Upper lobe of right lung (tissue), 1 donor: Measurements from ENCODE around the gene RHOT2. TPM values are rescaled to one million over a fixed set of nuclear protein-coding genes. Genes with fewer than 3 reads are reported as not detected.
"Not testable (repeated sequence)": the region's sequence is repeated elsewhere in the genome, so short reads cannot be mapped to it uniquely, and the experiment has no call there.

Experiments used
- ATAC-seq: fragments of 200-7000 bp; cut with Tn5 transposase; one replicate; pipeline ENCODE4 v1.9.1; 2020; ENCODE audit warnings: mild to moderate bottlenecking, moderate library complexity
- DNase-seq: peaks from one replicate; pipeline ENCODE4 v3.0.0-alpha.2; 2020
- H3K27ac ChIP-seq: fragments of 200-600 bp; one replicate; pipeline ENCODE4 v1.8.0; 2022
- H3K27me3 ChIP-seq: fragments of 200-600 bp; one replicate; pipeline ENCODE4 v1.8.0; 2022; ENCODE audit warnings: mild to moderate bottlenecking
- H3K36me3 ChIP-seq: fragments of 200-600 bp; one replicate; pipeline ENCODE4 v1.8.0; 2022
- H3K4me1 ChIP-seq: fragments of 200-600 bp; one replicate; pipeline ENCODE4 v1.8.0; 2022
- H3K4me3 ChIP-seq: fragments of 200-600 bp; one replicate; pipeline ENCODE4 v1.8.0; 2022; ENCODE audit warnings: mild to moderate bottlenecking
- H3K9me3 ChIP-seq: fragments of 200-600 bp; one replicate; pipeline ENCODE4 v1.8.0; 2022
- intact Hi-C: fragments of 100-400 bp; cut with DNase I; formaldehyde crosslinking; loops from one replicate; pipeline ENCODE4 v1.11.0; 2022
- total RNA-seq: library from RNA; stranded (reverse); fragmentation: NEBNext Ultra II Directional; extraction: Animal tissue kit (Norgen Biotek cat#: 25700); gene quantifications from one replicate; pipeline ENCODE4 v1.2.1, GENCODE V29; 2021
- TF ChIP-seq, protein P1 (sequence below): fragments of 200-600 bp; IDR thresholded peaks from one replicate; pipeline ENCODE4 v1.8.0; 2022; ENCODE audit warnings: antibody characterized with exemption
- donor health status: DM: no; HTN: yes; CAD: no; lungs with severe emphysema.

The RHOT2 gene
- total RNA-seq, 1 donor from 2014 or later = 92.5 TPM

DNA sequence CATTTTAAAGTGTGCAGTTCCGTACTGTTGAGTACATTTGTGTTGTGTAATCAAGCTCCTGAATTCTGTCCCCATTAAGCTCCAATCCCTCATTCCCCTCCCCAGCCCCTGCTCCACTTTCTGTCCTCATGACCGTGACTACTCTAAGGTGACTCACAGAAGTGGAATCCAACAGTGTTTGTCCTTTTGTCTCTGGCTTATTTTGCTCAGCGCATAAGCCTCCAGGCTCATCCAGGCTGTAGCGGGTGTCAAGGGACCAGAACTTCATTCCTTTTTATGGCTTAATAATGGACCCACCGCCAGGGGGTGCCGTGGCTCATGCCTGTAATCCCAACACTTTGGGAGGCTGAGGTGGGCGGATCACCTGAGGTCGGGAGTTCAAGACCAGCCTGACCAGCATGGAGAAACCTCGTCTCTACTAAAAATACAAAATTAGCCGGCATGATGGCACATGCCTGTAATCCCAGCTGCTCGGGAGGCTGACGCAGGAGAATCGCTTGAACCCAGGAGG, 44.9 kb downstream of the RHOT2 start:
- intact Hi-C loops = loop anchor here (10.0 kb wide), 1 partner anchor 72 kb away; the partner anchor contains the start of genes CHTF18 and RPUSD1
- H3K36me3 ChIP-seq, DNase-seq, H3K4me3 ChIP-seq, ATAC-seq, H3K27ac ChIP-seq, H3K9me3 ChIP-seq: not testable (repeated sequence)
- TF ChIP-seq, protein P1, sequence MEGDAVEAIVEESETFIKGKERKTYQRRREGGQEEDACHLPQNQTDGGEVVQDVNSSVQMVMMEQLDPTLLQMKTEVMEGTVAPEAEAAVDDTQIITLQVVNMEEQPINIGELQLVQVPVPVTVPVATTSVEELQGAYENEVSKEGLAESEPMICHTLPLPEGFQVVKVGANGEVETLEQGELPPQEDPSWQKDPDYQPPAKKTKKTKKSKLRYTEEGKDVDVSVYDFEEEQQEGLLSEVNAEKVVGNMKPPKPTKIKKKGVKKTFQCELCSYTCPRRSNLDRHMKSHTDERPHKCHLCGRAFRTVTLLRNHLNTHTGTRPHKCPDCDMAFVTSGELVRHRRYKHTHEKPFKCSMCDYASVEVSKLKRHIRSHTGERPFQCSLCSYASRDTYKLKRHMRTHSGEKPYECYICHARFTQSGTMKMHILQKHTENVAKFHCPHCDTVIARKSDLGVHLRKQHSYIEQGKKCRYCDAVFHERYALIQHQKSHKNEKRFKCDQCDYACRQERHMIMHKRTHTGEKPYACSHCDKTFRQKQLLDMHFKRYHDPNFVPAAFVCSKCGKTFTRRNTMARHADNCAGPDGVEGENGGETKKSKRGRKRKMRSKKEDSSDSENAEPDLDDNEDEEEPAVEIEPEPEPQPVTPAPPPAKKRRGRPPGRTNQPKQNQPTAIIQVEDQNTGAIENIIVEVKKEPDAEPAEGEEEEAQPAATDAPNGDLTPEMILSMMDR = peak; percentile 26
- Histone ChIP-seq H3K27me3 (peaks cover 38% of the 10 kb centered on the region), H3K4me1 (peaks cover 13% of the 10 kb centered on the region)

DNA sequence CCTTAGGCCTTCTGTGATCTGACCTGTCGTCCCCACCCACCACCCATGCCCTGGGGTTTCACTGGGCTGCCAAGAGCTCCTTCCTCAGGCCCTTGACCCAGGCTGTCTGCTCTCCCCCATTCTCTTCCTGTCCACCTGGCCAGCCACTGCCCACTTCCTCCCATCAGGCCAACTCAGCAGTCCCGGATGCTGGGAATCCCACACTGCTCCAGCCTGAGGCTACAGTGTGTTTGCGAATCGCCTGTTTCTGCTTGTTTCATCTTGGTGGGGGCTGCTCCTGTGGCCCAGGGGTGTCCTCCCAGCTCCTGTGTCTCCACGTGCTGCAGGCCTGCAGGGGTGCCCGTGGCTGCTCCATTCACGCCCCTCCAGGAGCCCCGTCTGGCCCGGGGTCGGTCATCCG, 46.1 kb downstream of the RHOT2 start:
- intact Hi-C loops = loop anchor here (10.0 kb wide), 1 partner anchor 71 kb away; the partner anchor contains the start of genes CHTF18 and RPUSD1
- peaks cover 13% of the 10 kb centered on the region for H3K4me1 ChIP-seq
- H3K27ac ChIP-seq = no peak overlapping the region

DNA sequence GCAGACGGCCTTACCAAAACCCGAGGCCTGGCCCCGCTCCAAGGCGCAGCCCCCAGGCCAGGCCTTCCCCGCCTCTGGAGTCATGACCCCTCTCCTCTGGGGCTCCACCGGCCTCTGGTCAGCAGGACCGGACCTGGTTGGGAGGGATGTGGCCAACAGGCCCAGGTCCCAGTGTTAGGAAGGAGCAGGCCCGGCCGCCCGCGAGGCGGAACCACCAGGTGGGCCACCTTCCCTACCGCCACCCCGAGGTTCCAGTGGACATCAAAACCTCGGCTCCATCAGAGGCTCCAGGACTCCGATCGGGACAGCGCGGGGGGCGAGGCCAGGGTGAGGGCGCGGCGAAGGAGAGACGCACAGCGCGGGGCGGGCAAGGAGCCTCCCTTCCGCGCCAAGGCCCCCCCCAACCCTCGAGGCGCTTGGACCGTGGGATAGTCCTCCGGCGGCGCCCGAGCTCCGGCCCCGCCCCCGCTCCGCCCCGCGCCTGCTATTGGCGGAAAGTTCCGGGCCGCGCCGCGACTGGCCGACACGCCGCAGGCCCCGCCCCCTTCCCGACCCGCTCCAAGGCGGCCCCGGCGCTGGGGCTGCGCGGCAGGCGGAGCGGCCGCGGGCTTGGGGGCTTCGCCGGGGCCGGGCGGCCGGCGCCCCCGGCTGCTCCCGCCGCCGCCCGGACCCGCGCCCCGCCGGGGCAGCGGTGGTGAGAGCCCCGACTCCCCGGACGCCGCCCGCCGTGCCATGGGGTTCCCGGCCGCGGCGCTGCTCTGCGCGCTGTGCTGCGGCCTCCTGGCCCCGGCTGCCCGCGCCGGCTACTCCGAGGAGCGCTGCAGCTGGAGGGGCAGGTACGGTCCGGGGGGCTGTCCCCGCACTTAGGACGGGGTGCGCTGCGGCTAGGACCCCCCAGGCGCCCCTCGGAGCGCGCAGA, 46.9 kb downstream of the RHOT2 start, which contains the start of gene METRN:
Gene METRN (plus strand): TSS at position 561 of the 919 bp plus-strand sequence. CDS start 172 bp downstream, at position 733.
- TF ChIP-seq, protein P1 = no peak
- peaks cover 18% of the 10 kb centered on the region for H3K27me3 ChIP-seq
- no peaks in the 10 kb centered on the region for H3K9me3 ChIP-seq
- peak within 1 kb of the TSS; percentile 36 for H3K27ac ChIP-seq
- intact Hi-C loops = loop anchor here (10.0 kb wide), 1 partner anchor 70 kb away; the partner anchor contains the start of genes CHTF18 and RPUSD1
- H3K4me3 ChIP-seq = peak within 1 kb of the TSS; percentile 70
- peaks cover 16% of the 10 kb centered on the region for H3K4me1 ChIP-seq
- ATAC-seq = peak; percentile 90
- DNase-seq = peak; percentile 96
- no peaks in the 10 kb centered on the region for H3K36me3 ChIP-seq

More for the DNA sequence above, 46.1 kb downstream of the RHOT2 start:
- Histone ChIP-seq H3K4me3 (no peak overlapping the region), H3K27me3 (peaks cover 26% of the 10 kb centered on the region), H3K36me3 (no peaks in the 10 kb centered on the region), H3K9me3 (no peaks in the 10 kb centered on the region)
- TF ChIP-seq, protein P1 = no peak
- DNase-seq (no peak), ATAC-seq (no peak)

DNA sequence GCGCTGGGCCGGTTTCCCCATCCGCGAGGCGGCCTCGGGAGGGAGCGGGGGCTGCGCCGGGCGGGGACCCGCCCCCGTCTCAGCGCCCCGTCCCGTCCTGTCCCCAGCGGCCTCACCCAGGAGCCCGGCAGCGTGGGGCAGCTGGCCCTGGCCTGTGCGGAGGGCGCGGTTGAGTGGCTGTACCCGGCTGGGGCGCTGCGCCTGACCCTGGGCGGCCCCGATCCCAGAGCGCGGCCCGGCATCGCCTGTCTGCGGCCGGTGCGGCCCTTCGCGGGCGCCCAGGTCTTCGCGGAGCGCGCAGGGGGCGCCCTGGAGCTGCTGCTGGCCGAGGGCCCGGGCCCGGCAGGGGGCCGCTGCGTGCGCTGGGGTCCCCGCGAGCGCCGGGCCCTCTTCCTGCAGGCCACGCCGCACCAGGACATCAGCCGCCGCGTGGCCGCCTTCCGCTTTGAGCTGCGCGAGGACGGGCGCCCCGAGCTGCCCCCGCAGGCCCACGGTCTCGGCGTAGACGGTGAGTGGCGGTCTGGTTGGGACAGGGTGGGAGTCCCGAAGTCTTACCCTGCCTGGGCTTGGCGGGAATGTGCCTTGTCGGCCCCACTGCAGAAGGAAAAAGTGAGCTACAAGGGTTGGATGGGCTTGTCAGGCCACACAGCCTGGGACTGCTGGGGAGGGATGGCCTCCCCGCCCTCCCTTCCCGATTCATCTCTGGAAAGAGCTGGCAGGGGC, 47.7 kb downstream of the RHOT2 start:
- DNase-seq (peak; percentile 75), ATAC-seq (peak; percentile 4)
- peak overlapping the region; percentile 36 for H3K27ac ChIP-seq
- H3K36me3 ChIP-seq = no peaks in the 10 kb centered on the region
- peaks cover 22% of the 10 kb centered on the region for H3K4me1 ChIP-seq
- no peaks in the 10 kb centered on the region for H3K9me3 ChIP-seq
- peaks cover 10% of the 10 kb centered on the region for H3K27me3 ChIP-seq
- intact Hi-C loops = loop anchor here (10.0 kb wide), 1 partner anchor 69 kb away; the partner anchor contains the start of genes CHTF18 and RPUSD1
- TF ChIP-seq, protein P1 = no peak
- H3K4me3 ChIP-seq = peak overlapping the region; percentile 70

DNA sequence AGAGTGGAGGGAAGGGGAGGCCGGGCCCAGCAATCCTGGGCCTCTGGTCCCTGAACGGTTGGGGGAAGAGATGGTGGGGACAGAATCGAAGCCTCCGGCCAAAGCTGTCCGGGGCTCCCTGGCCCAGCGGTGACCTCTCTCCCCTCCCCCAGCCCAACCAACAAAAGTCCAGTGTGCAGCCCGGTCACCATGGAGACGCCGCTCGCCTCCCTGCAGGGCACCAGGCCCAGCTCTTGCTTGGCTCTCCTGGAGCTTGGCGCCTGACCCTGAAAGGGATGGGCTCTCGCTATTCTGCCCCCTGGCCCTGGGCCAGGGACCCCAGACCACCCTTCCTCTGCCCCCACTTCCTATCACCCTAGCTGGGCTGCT, 48.3 kb downstream of the RHOT2 start:
- Histone ChIP-seq H3K36me3 (no peaks in the 10 kb centered on the region), H3K27ac (no peak overlapping the region), H3K4me3 (peak overlapping the region; percentile 70), H3K27me3 (peaks cover 5% of the 10 kb centered on the region), H3K4me1 (peaks cover 22% of the 10 kb centered on the region), H3K9me3 (no peaks in the 10 kb centered on the region)
- TF ChIP-seq, protein P1 = no peak
- DNase-seq (no peak), ATAC-seq (no peak)
- intact Hi-C loops = loop anchor here (10.0 kb wide), 1 partner anchor 69 kb away; the partner anchor contains the start of genes CHTF18 and RPUSD1
